Fibroblast of lung (primary cell): ENCODE results near the gene MYO1A.

Experiments
- CTCF ChIP-seq, 2 donors: IDR thresholded peaks in 1 of 2; conservative IDR thresholded peaks in 1 of 2; 1 replicate in 1 of 2; 2 replicates in 1 of 2; pipeline ENCODE4 v1.5.1; 2011 to 2012; ENCODE audit warnings: low read length in 2 of 2, control low read depth in 1 of 2, inconsistent platforms in 1 of 2, low read depth in 1 of 2, mild to moderate bottlenecking in 1 of 2
- EZH2 ChIP-seq: IDR thresholded peaks from 2 replicates; pipeline ENCODE4 v1.5.1; 2012; ENCODE audit warnings: low read length, control low read depth, mild to moderate bottlenecking; ENCODE audit errors: missing control alignments

GRCh38 chr12:57016348-57016747 lies 33.6 kb downstream of the MYO1A start, which contains the start of gene TAC3:
- TF ChIP-seq CTCF (conservative IDR thresholded peaks at IDR 0.05 in 1 of 2, IDR thresholded peaks at IDR 0.05 in 1 of 2; ENCODE audit: low read depth in 1 of 2, low read length in 2 of 2) (no peak), EZH2 (no peak)
